Femur (tissue), 1 donor: ENCODE measurements around the gene TMEM131L.

Experiments used
- DNase-seq: peaks from one replicate; pipeline ENCODE4 v3.0.0-alpha.2; 2017

Gene TMEM131L

GRCh38 chr4:153634738-153635353, 168.7 kb downstream of the TMEM131L start:
- DNase-seq, result no peak

GRCh38 chr4:153635846-153636245, 169.7 kb downstream of the TMEM131L start:
- DNase-seq, result no peak

GRCh38 chr4:153637201-153637600, 171.0 kb downstream of the TMEM131L start:
- DNase-seq, result no peak

GRCh38 chr4:153638011-153638410, 171.9 kb downstream of the TMEM131L start:
- DNase-seq, result no peak

DNA sequence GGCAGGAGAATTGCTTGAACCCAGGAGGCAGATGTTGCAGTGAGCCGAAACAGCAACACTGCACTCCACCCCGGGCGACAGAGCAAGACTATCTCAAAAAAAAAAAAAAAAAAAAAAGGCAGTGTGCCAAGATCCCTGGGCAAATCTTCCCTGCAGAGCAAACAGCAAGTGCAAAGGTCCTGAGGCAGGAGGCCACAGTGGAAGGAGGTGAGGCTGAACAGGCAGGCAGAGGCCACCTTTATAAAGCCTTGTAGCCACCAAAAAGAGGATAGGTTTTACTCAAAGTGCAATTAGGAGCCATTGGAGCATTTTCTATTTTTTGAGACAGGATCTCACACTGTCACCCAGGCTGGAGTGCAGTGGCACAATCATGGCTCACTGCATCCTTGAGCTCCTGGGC, 172.8 kb downstream of the TMEM131L start:
- no peak for DNase-seq

GRCh38 chr4:153639833-153640802, 174.0 kb downstream of the TMEM131L start:
- DNase-seq, result no peak

GRCh38 chr4:153641532-153641931, 175.4 kb downstream of the TMEM131L start:
- no peak for DNase-seq

DNA sequence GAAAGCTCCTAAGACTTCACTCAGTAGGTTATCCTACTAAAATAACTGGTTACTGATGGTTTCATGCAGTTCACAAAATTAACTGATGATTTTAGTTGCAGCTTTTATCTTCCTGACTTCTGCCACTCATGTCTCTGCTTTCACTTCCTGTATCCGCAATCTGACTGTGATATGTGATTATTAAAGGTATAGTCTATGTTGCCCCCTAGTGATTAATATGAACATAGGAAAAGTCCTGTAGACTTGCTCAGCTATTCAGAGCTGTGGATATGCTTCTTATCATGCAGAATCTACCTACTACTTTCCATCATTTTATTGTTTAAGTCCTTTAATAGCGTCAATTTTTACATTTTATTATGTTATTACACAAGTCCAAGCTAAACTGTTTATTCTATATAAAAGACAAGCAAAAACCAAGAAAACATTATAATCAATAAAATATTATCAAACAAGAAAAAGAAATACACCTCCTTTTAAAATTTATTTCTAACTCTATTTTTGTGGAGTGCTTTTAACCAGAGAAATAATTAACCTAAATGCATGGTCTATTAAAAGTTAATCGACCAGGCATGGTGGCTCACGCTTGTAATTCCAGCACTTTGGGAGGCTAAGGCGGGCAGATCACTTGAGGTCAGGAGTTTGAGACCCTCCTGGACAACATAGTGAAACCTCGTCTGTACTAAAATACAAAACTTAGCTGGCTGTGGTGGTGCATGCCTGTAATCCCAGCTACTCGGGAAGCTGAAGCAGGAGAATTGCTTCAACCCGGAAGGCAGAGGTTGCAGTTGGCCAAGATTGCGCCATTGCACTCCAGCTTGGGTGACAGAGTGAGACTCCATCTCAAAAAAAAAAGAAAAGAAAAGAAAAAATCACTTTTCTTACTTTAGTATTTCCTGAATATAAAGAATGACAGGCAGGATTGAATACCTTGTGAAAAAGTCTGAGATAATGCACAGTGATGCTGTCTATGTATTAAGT, 177.5 kb downstream of the TMEM131L start:
- no peak for DNase-seq

GRCh38 chr4:153645183-153645582, 179.0 kb downstream of the TMEM131L start:
- DNase-seq, result no peak

DNA sequence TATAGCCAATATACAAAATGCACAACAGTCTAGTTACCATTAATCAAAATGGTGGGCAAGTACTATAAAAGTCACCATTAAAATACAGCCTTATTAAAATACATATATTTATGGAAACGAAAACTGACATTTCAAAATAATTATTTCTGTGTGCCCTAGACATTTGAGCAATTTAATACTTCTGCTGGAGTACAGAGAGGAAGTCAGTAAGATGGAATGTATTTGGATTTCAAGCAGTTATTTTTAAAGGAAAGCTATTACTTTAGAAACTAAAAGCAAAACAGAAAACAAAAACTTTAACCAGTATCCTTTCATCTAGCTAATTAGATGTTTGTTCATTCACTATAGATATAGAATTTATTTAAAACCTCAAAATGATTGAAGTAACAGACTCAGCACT, 180.1 kb downstream of the TMEM131L start:
- DNase-seq, result no peak

- DNase-seq, result no peak
Measured at GRCh38 chr4:153646978-153647377, 180.8 kb downstream of the TMEM131L start.

DNA sequence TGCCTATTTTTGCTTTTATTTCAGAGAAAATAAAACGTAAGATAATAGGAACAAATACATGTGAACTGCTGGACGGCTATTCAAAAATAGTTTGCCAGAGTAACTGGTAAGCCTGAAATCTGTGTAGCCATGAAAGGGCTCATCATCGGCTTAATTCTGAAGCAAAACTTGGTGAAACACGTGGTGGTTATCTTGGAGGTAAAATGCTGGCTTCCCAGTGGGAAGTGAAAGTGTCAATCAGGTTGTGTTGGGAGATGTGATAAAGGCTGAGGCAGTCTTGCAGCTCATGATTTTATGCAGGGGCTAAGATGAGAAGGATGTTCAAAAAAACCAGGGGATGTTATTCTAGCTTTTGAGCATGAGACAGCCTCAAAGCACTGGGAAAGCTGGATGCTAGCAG, 181.8 kb downstream of the TMEM131L start:
- no peak for DNase-seq

DNA sequence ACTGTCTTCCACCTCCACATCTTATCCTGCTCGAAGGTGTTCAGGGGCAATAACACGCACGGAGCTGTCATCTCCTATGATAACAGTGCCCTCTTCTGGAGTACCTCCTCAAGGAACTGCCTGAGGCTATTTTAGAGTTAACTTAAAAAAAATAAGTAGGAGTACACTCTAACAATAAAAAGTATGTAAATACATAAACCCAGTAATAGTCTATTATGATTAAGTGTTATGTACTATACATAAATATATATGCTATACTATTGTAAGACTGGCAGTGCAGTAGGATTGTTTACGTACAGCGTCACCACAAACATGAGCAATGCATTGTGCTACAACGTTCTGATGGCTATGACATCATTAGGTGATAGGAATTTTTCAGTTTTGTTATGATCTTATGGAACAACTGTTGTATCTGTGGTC, 183.4 kb downstream of the TMEM131L start:
- no peak for DNase-seq

DNA sequence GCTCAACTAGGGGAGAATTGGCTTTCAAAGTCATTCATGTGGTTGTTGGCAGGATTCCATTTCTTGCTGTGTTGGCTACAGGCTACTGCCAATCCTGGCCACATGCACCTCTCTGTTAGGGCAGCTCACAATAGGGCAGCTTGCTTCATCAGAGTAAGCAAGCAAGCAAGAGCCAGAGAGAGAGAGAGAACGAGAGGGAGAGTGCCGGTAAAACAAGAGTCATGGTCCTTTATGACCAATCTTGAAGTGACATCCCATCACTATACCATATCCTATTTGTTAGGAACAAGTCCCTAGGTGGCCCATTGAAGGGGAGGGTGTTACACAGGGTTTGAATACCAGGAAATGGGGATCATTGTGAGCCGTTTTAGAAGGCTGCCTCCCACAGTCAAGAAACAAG, 185.0 kb downstream of the TMEM131L start:
- no peak for DNase-seq

- peak; percentile 46 for DNase-seq
Measured at GRCh38 chr4:153651587-153651986, 185.4 kb downstream of the TMEM131L start.

DNA sequence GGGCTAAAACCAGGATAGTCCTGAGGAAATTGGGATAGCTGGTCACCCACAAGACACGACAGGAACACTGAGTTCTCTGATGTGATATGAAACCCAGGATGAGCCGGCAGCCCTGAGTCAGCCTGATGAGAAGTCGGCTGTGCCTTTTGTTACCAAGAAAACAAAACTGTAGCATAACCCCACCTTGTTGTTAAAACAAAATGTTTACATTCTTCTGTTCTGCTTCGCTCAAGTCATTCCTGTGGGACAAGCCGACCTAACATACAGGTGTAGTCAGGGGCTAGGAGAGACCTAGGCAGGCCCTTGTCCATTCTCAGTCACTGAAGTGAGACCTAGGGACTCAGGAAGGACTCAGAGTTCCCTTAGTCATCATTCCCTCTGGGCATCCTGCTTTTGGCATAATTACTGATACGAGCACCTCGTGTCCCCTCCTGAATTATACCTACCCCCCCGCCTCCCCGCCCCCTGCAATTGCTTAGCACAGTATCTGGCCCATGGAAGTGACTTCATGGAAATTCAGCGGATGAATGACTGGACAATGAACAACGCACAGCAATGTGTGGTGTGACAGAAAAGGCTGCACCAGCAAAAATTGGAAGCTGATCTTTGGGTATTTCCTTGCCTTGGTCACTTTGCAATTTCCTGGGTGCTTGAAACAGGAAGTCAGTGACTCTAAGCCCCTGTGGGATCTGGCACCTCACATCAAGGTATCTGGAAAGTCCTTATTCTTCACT, 186.1 kb downstream of the TMEM131L start:
- DNase-seq, result no peak

DNA sequence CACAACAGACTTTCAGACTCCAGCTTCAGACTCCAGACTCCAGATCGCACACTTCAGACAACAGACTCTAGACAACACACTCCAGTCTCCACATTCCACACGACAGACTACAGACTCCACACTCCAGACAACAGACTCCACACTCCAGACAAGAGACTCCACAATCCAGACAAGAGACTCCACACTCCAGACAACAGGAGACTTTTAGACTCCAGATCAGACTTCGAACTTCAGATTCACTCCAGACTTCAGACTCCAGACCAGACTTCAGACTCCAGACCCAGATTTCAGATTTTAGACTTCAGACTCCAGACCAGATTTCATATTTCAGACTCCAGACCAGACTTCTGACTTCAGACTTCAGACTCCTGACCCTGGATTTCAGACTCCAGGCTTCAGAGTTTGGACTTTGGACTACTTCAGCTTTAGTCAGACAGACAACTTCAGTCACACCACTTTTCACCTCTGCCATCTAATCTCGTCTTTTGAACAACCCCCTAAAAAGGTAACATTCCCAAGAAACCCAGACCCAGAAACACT, 188.9 kb downstream of the TMEM131L start:
- DNase-seq, result no peak

DNA sequence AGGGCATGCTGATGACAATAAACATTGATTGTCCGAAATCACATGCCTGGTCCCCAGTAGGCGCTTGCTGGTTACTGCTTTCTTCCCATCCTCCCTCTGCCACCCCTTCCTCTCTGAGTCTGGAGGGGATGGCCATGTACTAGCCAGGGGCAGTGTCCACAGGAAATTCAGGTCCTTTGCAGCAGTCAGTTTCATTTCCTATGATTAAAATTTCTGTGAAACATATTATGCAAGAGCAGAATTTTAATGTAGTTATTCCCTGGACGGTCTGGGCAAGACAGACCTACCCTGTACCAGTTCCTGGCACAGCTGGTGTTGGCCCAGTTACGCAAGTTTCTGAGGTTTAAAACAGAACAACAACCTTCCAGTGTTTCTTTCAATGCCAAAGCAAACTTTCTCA, 189.8 kb downstream of the TMEM131L start:
- DNase-seq, result peak; percentile 37

- no peak for DNase-seq
Measured at GRCh38 chr4:153661215-153661822, 195.2 kb downstream of the TMEM131L start.

GRCh38 chr4:153661908-153662307, 195.7 kb downstream of the TMEM131L start:
- DNase-seq, result no peak

GRCh38 chr4:153663667-153664066, 197.5 kb downstream of the TMEM131L start:
- DNase-seq, result no peak
